Muscle of leg (tissue), 11 donors: ENCODE results near the gene NGFR. TPM values are rescaled to one million over a fixed set of nuclear protein-coding genes. Genes with fewer than 3 reads are reported as not detected.
"Not testable (repeated sequence)": the region's sequence is repeated elsewhere in the genome, so short reads cannot be mapped to it uniquely, and the experiment has no call there.

Experiments
- DNase-seq: peaks from one replicate; pipeline ENCODE4 v3.0.0; 2013
- H3K27ac ChIP-seq: one replicate; pipeline ENCODE4 v1.5.1; 2013; ENCODE audit warnings: mild to moderate bottlenecking, low read length, control low read depth
- H3K27me3 ChIP-seq: one replicate; pipeline ENCODE4 v1.6.1; 2013; ENCODE audit warnings: low read length; ENCODE audit not compliant: control insufficient read depth, insufficient read depth
- H3K36me3 ChIP-seq: one replicate; pipeline ENCODE4 v1.6.1; 2013; ENCODE audit warnings: low read length; ENCODE audit not compliant: control insufficient read depth, insufficient read depth
- H3K4me1 ChIP-seq: one replicate; pipeline ENCODE4 v1.6.1; 2013; ENCODE audit warnings: low read length; ENCODE audit not compliant: control insufficient read depth, insufficient read depth
- H3K4me3 ChIP-seq: one replicate; pipeline ENCODE4 v1.5.1; 2013; ENCODE audit warnings: low read length, control low read depth
- H3K9me3 ChIP-seq: replicated peaks from 2 replicates; pipeline ENCODE4 v1.6.1; 2013; ENCODE audit warnings: low read depth, low read length; ENCODE audit not compliant: control insufficient read depth
- WGBS: methylation state at CpG from one replicate; pipeline ENCODE4 v1.1.5; 2013; ENCODE audit warnings: missing lambda C conversion rate; ENCODE audit not compliant: insufficient coverage; 5-methylcytosine and 5-hydroxymethylcytosine counted together
- polyA plus RNA-seq, 8 donors: library from polyadenylated mRNA; unstranded; fragments of 120-200 nt; gene quantifications; one replicate each; pipeline versions ENCODE4 v1.2.1 to v1.2.3, GENCODE V29; 2013; ENCODE audit warnings: inconsistent platforms in 1 of 8, low replicate concordance in 1 of 8; ENCODE audit not compliant: insufficient read length in 8 of 8, insufficient read depth in 1 of 8
- total RNA-seq: library from RNA; stranded (reverse); fragments of 120-200 nt; gene quantifications from one replicate; pipeline ENCODE4 v1.2.4, GENCODE V29; 2013

NGFR gene
- total and polyA plus RNA-seq, 9 donors: 34.7 to 115 (median 64.0) TPM

DNA sequence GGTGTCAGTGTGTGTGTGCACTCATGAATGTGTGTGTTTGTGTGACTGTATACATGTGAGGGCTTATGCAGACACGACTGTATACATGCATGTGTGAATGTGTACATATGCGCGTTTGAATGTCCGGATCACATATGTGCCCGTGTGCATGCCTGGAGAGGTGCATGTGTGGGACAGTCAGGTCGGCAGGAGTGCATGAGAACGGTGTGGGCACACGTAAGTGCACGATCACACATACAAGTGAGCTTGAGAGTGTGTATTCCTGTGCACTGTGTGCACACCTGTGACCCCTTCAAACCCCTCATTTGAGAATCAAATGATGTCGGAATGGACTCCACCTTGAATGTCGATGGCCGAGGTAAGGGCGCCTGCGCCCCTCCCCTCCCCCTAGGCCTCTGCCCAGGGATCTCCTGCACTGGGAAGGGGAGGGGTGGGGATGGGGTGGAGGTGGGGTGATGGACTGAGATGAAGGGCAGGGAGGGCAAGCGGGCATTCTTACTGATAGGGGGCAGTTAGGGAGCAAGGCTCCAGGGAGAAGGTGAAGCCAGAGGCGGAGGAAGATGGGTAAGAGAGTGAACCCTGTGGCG is 601 bp upstream of the NGFR start:
- Histone ChIP-seq H3K4me3 (peak overlapping the region; percentile 43), H3K9me3 (no peaks in the 10 kb centered on the region), H3K4me1 (peaks cover 42% of the 10 kb centered on the region), H3K36me3 (no peaks in the 10 kb centered on the region), H3K27ac (no peak overlapping the region), H3K27me3 (peaks cover 43% of the 10 kb centered on the region)
- WGBS: 49% methylated on average over 8 of the region's 17 CpGs
- DNase-seq: no peak

- Histone ChIP-seq H3K27ac (no peak overlapping the region), H3K36me3 (no peaks in the 10 kb centered on the region), H3K27me3 (peaks cover 45% of the 10 kb centered on the region), H3K9me3 (no peaks in the 10 kb centered on the region), H3K4me3 (peak overlapping the region; percentile 69), H3K4me1 (peaks cover 48% of the 10 kb centered on the region)
- peak; percentile 38 for DNase-seq
- 1% methylated on average over 21 of the region's 22 CpGs for WGBS
Observed at GRCh38 chr17:49495842-49496182, 719 bp downstream of the NGFR start.

GRCh38 chr17:49496183-49496866 is 1.2 kb downstream of the NGFR start:
- H3K4me3 ChIP-seq: peak overlapping the region; percentile 69
- peaks cover 45% of the 10 kb centered on the region for H3K27me3 ChIP-seq
- DNase-seq: peak; percentile 83
- no peaks in the 10 kb centered on the region for H3K9me3 ChIP-seq
- peaks cover 51% of the 10 kb centered on the region for H3K4me1 ChIP-seq
- no peaks in the 10 kb centered on the region for H3K36me3 ChIP-seq
- H3K27ac ChIP-seq: no peak overlapping the region
- under 1% methylated on average over 85 of the region's 85 CpGs for WGBS

GRCh38 chr17:49496867-49497147 is 1.7 kb downstream of the NGFR start:
- H3K9me3 ChIP-seq: no peaks in the 10 kb centered on the region
- DNase-seq: peak; percentile 32
- H3K36me3 ChIP-seq: no peaks in the 10 kb centered on the region
- H3K27me3 ChIP-seq: peaks cover 48% of the 10 kb centered on the region
- H3K4me1 ChIP-seq: peaks cover 52% of the 10 kb centered on the region
- 0% methylated on average over 7 of the region's 13 CpGs for WGBS
- no peak overlapping the region for H3K27ac ChIP-seq
- peak overlapping the region; percentile 69 for H3K4me3 ChIP-seq

- Histone ChIP-seq H3K9me3 (no peaks in the 10 kb centered on the region), H3K27ac (peak overlapping the region; percentile 3), H3K4me3 (peak overlapping the region; percentile 69), H3K4me1 (peaks cover 52% of the 10 kb centered on the region), H3K27me3 (peaks cover 48% of the 10 kb centered on the region), H3K36me3 (no peaks in the 10 kb centered on the region)
- whole genome bisulfite sequencing: under 1% methylated on average over 69 of the region's 75 CpGs
- DNase-seq: peak; percentile 80
Observed at GRCh38 chr17:49497148-49498028, 2.3 kb downstream of the NGFR start.

DNA sequence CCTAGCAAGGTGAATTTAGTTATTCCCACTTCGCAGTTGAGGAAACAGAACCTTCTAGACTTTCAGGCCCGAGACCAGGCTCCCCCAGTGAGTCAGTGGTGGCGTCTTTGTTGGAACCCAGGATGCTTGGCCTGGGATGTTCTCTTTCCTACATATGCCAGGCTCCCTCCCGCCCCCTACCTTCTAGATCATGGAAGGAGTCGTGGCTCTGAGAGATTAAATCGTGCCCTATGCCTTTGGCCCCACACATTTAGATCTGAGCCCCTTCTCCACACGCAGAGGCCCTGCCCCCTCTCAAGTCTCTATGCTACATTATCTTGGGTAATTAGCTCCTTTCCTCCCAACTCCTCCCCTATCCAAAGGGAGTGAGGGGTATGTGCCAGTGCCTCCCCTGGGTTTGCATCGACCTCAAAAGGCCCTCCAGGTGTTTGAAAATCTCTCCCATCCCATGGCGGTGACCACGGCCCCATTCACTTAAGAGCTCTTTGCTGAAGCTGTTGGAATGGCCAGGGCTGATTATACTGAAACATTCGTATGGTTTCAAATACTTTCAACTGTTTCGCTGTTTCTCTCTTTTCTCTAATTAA is 3.0 kb downstream of the NGFR start:
- 20% methylated on average over 2 of the region's 12 CpGs for WGBS
- Histone ChIP-seq H3K36me3 (no peaks in the 10 kb centered on the region), H3K27me3 (peaks cover 48% of the 10 kb centered on the region), H3K27ac (no peak overlapping the region), H3K4me1 (peaks cover 52% of the 10 kb centered on the region), H3K4me3 (peak overlapping the region; percentile 69), H3K9me3 (no peaks in the 10 kb centered on the region)
- DNase-seq: peak; percentile 39

DNA sequence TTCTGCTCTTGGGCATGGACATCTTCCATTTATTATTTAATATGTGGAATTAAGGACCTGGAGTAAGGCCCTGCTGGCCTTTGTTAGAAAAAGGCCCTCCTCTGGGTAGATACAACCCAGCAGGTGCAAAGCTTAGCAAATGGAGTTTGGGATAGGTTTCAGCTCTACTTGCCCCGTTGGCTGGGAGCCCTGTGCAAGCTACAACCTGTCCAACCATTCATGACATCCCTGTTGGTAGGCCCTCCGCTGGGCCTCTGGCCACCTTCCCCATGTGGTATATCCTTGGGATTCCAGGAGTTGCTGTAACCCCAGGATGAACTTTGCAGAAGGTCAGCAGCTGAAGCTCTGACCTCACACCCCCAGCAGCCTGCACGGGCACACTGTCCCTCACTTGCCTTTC is 6.4 kb downstream of the NGFR start:
- Histone ChIP-seq H3K4me1 (peaks cover 48% of the 10 kb centered on the region), H3K9me3 (no peaks in the 10 kb centered on the region), H3K27ac (no peak overlapping the region), H3K27me3 (peaks cover 32% of the 10 kb centered on the region), H3K4me3 (no peak overlapping the region), H3K36me3 (peaks cover 6% of the 10 kb centered on the region)
- 20% methylated on average over 1 of the region's 3 CpGs for WGBS
- no peak for DNase-seq

DNA sequence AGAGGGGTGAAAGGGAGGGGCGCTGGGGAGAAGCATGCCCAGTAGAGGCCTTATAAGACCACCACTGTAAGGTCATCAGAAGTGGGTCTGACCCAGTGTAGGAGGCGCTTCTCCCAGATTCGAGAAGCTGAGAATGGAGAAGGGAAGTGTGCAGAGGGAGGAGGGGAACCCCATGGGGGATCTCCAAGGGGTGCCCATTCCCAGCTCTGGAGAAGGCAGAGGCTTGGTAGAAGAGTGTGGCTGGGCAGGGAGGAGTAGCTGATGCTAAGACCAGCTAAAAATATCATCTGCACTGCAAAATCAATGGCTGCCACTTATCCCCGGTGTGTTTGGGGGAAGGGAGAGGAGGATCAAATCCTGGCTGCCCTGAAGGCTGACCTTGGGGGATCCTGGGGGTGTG is 7.2 kb downstream of the NGFR start:
- Histone ChIP-seq H3K36me3 (peaks cover 12% of the 10 kb centered on the region), H3K27me3 (peaks cover 25% of the 10 kb centered on the region), H3K4me1 (peaks cover 43% of the 10 kb centered on the region)

DNA sequence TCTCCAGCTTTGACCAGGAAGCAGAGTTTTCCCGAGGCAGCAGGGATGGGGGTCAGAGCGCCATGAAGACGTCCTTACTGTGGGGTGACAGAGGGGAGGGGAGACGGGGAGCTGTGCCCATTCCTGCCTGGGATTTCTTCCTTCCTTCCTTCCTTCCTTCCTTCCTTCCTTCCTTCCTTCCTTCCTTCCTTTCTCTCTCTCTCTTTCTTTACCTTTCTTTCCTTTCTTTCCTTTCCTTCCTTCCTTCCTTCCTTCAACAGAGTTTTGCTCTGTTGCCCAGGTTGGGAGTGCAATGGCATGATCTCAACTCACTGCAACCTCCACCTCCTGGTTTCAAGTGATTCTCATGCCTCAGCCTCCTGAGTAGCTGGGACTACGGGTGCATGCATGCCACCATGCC is 7.6 kb downstream of the NGFR start:
- WGBS: no CpG with 5 or more reads among the region's 5 CpGs
- H3K4me1 ChIP-seq: peaks cover 43% of the 10 kb centered on the region
- peaks cover 16% of the 10 kb centered on the region for H3K36me3 ChIP-seq
- not testable (repeated sequence) for DNase-seq, H3K4me3 ChIP-seq, H3K27ac ChIP-seq, H3K9me3 ChIP-seq
- peaks cover 23% of the 10 kb centered on the region for H3K27me3 ChIP-seq

More for the DNA sequence above, 7.2 kb downstream of the NGFR start:
- Histone ChIP-seq H3K27ac (no peak overlapping the region), H3K4me3 (no peak overlapping the region), H3K9me3 (no peaks in the 10 kb centered on the region)
- no peak for DNase-seq
- WGBS: 50% methylated on average over 2 of the region's 4 CpGs

- Histone ChIP-seq H3K4me1 (peaks cover 49% of the 10 kb centered on the region), H3K36me3 (peaks cover 26% of the 10 kb centered on the region), H3K27me3 (peaks cover 19% of the 10 kb centered on the region), H3K27ac (no peak overlapping the region), H3K4me3 (no peak overlapping the region), H3K9me3 (no peaks in the 10 kb centered on the region)
- WGBS: 50% methylated on average over 2 of the region's 4 CpGs
- DNase-seq: no peak
Observed at GRCh38 chr17:49504369-49504768, 9.3 kb downstream of the NGFR start.
